ACC112 (cell line): ENCODE results near the gene EHBP1.

Experiments used
- H2AFZ ChIP-seq: fragments of 200-600 bp; sonication (generic); one replicate; pipeline ENCODE4 v1.6.0; 2017; ENCODE audit warnings: antibody characterized with exemption, low read length; ENCODE audit not compliant: unreplicated experiment
- H3K27ac ChIP-seq: fragments of 200-600 bp; sonication (generic); 2 replicates; pipeline ENCODE4 v1.5.1; 2014; ENCODE audit warnings: low read depth, mild to moderate bottlenecking, antibody characterized with exemption, low read length, moderate library complexity
- H3K27me3 ChIP-seq: fragments of 200-600 bp; sonication (generic); 2 replicates; pipeline ENCODE4 v1.6.1; 2014; ENCODE audit warnings: mild to moderate bottlenecking, antibody characterized with exemption, low read length, moderate library complexity, mixed read lengths; ENCODE audit not compliant: insufficient read depth
- H3K36me3 ChIP-seq: fragments of 200-600 bp; sonication (generic); 2 replicates; pipeline ENCODE4 v1.6.1; 2016; ENCODE audit warnings: mild to moderate bottlenecking, antibody characterized with exemption, low read length, moderate library complexity, mixed read lengths; ENCODE audit not compliant: insufficient read depth
- H3K4me1 ChIP-seq: fragments of 200-600 bp; sonication (generic); one replicate; pipeline ENCODE4 v1.6.1; 2016; ENCODE audit warnings: low read length, mixed read lengths; ENCODE audit not compliant: insufficient read depth, unreplicated experiment, control insufficient read depth
- H3K4me3 ChIP-seq: fragments of 200-600 bp; sonication (generic); 2 replicates; pipeline ENCODE4 v1.5.1; 2014; ENCODE audit warnings: mild to moderate bottlenecking, low read depth, low read length
- H3K79me2 ChIP-seq: fragments of 200-600 bp; sonication (generic); one replicate; pipeline ENCODE4 v1.6.0; 2016; ENCODE audit warnings: low read length; ENCODE audit not compliant: control insufficient read depth, unreplicated experiment, insufficient read depth

The EHBP1 gene

GRCh38 chr2:63035169-63035568 lies 329.7 kb downstream of the EHBP1 start:
- H2AFZ ChIP-seq, result no peak overlapping the region
- no peaks in the 10 kb centered on the region for H3K36me3 ChIP-seq
- 0 out of 2 replicates have a peak overlapping the region, but pooled peaks have one; percentile 3 for H3K27ac ChIP-seq
- no peaks in the 10 kb centered on the region for H3K79me2 ChIP-seq
- no peaks in the 10 kb centered on the region for H3K27me3 ChIP-seq
- no peak overlapping the region for H3K4me3 ChIP-seq
- peaks cover 16% of the 10 kb centered on the region for H3K4me1 ChIP-seq

DNA sequence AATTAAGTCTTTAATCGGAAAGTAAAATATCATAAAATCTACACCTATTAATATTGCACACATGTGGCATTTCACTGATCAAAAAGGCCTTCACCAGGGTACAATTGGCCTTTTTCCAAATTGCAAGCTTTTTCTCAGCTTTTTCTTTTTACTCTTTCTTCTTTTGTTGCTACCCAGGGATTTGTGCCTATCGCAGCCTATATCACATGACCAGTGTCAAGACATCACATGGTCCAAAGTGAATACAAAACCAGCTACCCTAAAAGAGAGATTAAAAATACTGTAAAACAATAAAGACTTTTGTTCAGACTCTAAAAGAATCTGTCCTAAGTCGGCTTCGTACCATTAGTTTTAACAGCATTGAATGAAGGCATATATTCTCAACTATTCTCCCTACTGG lies 330.1 kb downstream of the EHBP1 start:
- Histone ChIP-seq H3K27me3 (no peaks in the 10 kb centered on the region), H3K36me3 (no peaks in the 10 kb centered on the region), H3K4me3 (no peak overlapping the region), H3K79me2 (no peaks in the 10 kb centered on the region), H3K4me1 (peaks cover 16% of the 10 kb centered on the region), H2AFZ (no peak overlapping the region), H3K27ac (no peak overlapping the region)

DNA sequence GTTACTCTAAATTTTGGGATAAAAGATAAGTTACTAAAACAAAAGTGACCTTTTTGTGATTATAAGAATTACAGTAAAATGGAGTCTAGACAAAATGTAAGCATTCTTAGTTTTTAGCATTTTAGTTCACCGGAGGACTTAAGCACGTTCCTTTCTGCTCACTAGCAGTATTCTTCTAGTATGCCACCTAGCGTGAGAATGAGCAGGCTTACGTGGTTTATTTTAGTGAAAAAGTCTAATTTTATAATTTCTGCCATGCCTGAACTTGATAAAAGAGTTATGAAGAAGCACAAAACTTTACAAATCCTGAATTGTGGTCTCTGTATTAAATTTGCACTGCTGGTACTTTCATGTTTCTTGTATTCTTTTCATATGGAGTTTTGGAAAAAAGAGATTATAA lies 332.5 kb downstream of the EHBP1 start:
- H2AFZ ChIP-seq, result no peak overlapping the region
- H3K4me1 ChIP-seq, result peaks cover 16% of the 10 kb centered on the region
- no peak overlapping the region for H3K27ac ChIP-seq
- H3K36me3 ChIP-seq, result no peaks in the 10 kb centered on the region
- H3K4me3 ChIP-seq, result no peak overlapping the region
- no peaks in the 10 kb centered on the region for H3K79me2 ChIP-seq
- H3K27me3 ChIP-seq, result no peaks in the 10 kb centered on the region

GRCh38 chr2:63040586-63040985 lies 335.1 kb downstream of the EHBP1 start:
- no peaks in the 10 kb centered on the region for H3K27me3 ChIP-seq
- H2AFZ ChIP-seq, result no peak overlapping the region
- no peaks in the 10 kb centered on the region for H3K4me1 ChIP-seq
- H3K79me2 ChIP-seq, result no peaks in the 10 kb centered on the region
- no peak overlapping the region for H3K4me3 ChIP-seq
- H3K36me3 ChIP-seq, result no peaks in the 10 kb centered on the region
- no peak overlapping the region for H3K27ac ChIP-seq

DNA sequence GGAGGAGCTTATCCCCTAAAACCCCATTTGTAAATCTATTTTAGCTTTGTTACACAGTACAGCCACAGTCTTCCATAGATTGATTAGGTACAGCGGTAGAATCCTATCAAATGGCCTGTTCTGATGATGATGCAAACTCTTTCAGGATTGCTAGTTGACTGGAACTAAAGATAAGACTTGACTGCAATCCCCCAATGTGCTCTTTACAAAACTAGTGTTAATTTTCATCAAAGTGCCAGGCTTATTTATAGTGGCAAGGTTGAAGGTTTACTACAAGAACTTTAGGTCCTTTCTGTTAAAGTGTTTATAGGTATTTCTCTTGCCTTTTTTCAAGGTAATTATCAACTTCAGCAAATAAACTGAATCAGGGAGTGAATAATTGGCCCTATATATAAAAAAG lies 336.1 kb downstream of the EHBP1 start:
- Histone ChIP-seq H3K4me3 (no peak overlapping the region), H3K27me3 (no peaks in the 10 kb centered on the region), H3K79me2 (no peaks in the 10 kb centered on the region), H3K4me1 (no peaks in the 10 kb centered on the region), H2AFZ (no peak overlapping the region), H3K36me3 (no peaks in the 10 kb centered on the region), H3K27ac (no peak overlapping the region)

DNA sequence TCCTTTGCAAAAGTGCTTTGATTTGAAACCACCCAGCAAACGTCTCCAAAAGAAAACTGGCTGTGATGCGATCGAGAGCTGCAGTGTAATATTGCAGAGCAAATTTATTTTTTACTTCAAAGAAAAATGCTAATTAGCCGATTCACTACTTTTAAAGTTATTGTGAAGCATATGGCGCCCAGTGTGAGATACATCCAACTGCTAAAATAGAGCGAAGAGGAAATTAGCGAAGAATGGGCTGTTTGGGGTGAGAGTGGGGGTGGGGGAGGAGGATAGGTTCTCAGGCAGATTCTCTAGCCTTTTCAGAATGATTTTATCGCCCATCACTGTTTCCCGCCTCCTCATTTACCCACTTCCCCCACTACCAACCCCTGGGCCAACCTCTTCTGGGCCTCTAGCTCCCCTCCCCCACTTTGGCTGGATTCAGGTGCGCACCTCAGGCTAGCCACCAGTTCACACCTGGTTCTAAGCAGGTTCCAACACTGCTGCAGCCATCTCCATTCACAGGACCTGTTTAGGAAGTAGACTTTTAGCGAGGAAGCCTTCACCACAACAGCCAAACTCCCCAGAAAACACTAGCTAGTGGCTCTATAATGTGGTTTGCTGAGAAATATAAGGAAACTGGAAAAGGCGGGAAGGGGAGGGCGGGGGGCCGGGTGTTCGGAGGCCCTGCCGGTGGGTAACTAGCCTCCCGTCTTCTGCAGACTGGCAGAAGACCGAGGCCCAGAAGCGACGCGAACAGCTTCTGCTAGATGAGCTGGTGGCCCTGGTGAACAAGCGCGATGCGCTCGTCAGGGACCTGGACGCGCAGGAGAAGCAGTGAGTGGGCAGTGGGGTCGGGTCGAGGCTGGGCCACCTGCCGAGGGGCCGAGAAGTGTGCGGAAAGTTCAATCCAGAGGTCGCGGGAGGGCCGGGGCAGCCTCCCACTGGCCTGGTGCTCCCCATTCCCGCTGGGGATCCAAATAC lies 339.1 kb downstream of the EHBP1 start:
- peaks cover 6% of the 10 kb centered on the region for H3K4me1 ChIP-seq

GRCh38 chr2:63046552-63046951 lies 341.0 kb downstream of the EHBP1 start:
- Histone ChIP-seq H3K79me2 (no peaks in the 10 kb centered on the region), H3K4me1 (peaks cover 8% of the 10 kb centered on the region), H3K27ac (no peak overlapping the region), H3K36me3 (0 out of 2 replicates have a peak, but pooled peaks cover 3% of the 10 kb centered on the region), H2AFZ (no peak overlapping the region), H3K27me3 (peaks cover 18% of the 10 kb centered on the region), H3K4me3 (no peak overlapping the region)

More for the DNA sequence above, 339.1 kb downstream of the EHBP1 start:
- Histone ChIP-seq H3K36me3 (0 out of 2 replicates have a peak, but pooled peaks cover 3% of the 10 kb centered on the region), H2AFZ (no peak overlapping the region), H3K4me3 (no peak overlapping the region), H3K27me3 (peaks cover 18% of the 10 kb centered on the region), H3K79me2 (no peaks in the 10 kb centered on the region), H3K27ac (no peak overlapping the region)

- peaks cover 18% of the 10 kb centered on the region for H3K27me3 ChIP-seq
- peaks cover 8% of the 10 kb centered on the region for H3K4me1 ChIP-seq
These were observed 341.4 kb downstream of the EHBP1 start for GRCh38 chr2:63046961-63047320.

GRCh38 chr2:63047321-63048279 lies 342.1 kb downstream of the EHBP1 start:
- H3K4me3 ChIP-seq, result no peak overlapping the region
- no peaks in the 10 kb centered on the region for H3K79me2 ChIP-seq
- peaks cover 8% of the 10 kb centered on the region for H3K4me1 ChIP-seq
- 0 out of 2 replicates have a peak, but pooled peaks cover 3% of the 10 kb centered on the region for H3K36me3 ChIP-seq
- H3K27me3 ChIP-seq, result peaks cover 18% of the 10 kb centered on the region
- no peak overlapping the region for H2AFZ ChIP-seq
- no peak overlapping the region for H3K27ac ChIP-seq

More at GRCh38 chr2:63046961-63047320, 341.4 kb downstream of the EHBP1 start:
- Histone ChIP-seq H3K27ac (no peak overlapping the region), H3K36me3 (0 out of 2 replicates have a peak, but pooled peaks cover 3% of the 10 kb centered on the region), H2AFZ (no peak overlapping the region), H3K4me3 (no peak overlapping the region), H3K79me2 (no peaks in the 10 kb centered on the region)

GRCh38 chr2:63048367-63049171 lies 343.1 kb downstream of the EHBP1 start:
- Histone ChIP-seq H2AFZ (no peak overlapping the region), H3K4me3 (no peak overlapping the region; the same call in 1 of the 2 replicates), H3K36me3 (0 out of 2 replicates have a peak, but pooled peaks cover 3% of the 10 kb centered on the region), H3K27ac (no peak overlapping the region), H3K4me1 (peaks cover 8% of the 10 kb centered on the region), H3K27me3 (peaks cover 19% of the 10 kb centered on the region), H3K79me2 (no peaks in the 10 kb centered on the region)
